SK-N-DZ (cell line): ENCODE measurements around the gene LRRC75B.

Source experiments
- DNase-seq: peaks from one replicate; pipeline ENCODE4 v3.0.0-alpha.2; 2015; ENCODE audit warnings: low spot score

Gene LRRC75B

GRCh38 chr22:24587251-24587650 lies 5.6 kb downstream of the LRRC75B start:
- no peak for DNase-seq

GRCh38 chr22:24585927-24586546 lies 6.8 kb downstream of the LRRC75B start:
- no peak for DNase-seq

- DNase-seq = no peak
Observed at GRCh38 chr22:24585461-24585860, 7.4 kb downstream of the LRRC75B start.

- no peak for DNase-seq
Observed at GRCh38 chr22:24584871-24585411, 7.9 kb downstream of the LRRC75B start.

GRCh38 chr22:24584166-24584790 lies 8.6 kb downstream of the LRRC75B start:
- DNase-seq = no peak

- no peak for DNase-seq
Observed at GRCh38 chr22:24583221-24584165, 9.4 kb downstream of the LRRC75B start.

GRCh38 chr22:24582056-24582814 lies 10.6 kb downstream of the LRRC75B start:
- DNase-seq = no peak

- DNase-seq = no peak
Observed at GRCh38 chr22:24580276-24580675, 12.6 kb downstream of the LRRC75B start.

GRCh38 chr22:24579258-24579601 lies 13.6 kb downstream of the LRRC75B start:
- no peak for DNase-seq

- no peak for DNase-seq
Observed at GRCh38 chr22:24578355-24579257, 14.3 kb downstream of the LRRC75B start.

- DNase-seq = no peak
Observed at GRCh38 chr22:24576778-24577177, 16.1 kb downstream of the LRRC75B start.

- no peak for DNase-seq
Observed at GRCh38 chr22:24571266-24571665, 21.6 kb downstream of the LRRC75B start.

- no peak for DNase-seq
Observed at GRCh38 chr22:24567668-24568067, 25.2 kb downstream of the LRRC75B start.

- no peak for DNase-seq
Observed at GRCh38 chr22:24566899-24567511, 25.9 kb downstream of the LRRC75B start.

GRCh38 chr22:24565077-24565476 lies 27.8 kb downstream of the LRRC75B start:
- DNase-seq = no peak

- DNase-seq = no peak
Observed at GRCh38 chr22:24564376-24565058, 28.4 kb downstream of the LRRC75B start.

- DNase-seq = no peak
Observed at GRCh38 chr22:24563246-24563645, 29.6 kb downstream of the LRRC75B start.

GRCh38 chr22:24559471-24559870 lies 33.4 kb downstream of the LRRC75B start:
- DNase-seq = no peak
